Fibroblast of lung (primary cell): ENCODE data around the gene DLL1. TPM values are rescaled to one million over a fixed set of nuclear protein-coding genes. Genes with fewer than 3 reads are reported as not detected.

ENCODE experiments used
- DNase-seq, 2 donors: peaks; one replicate each; pipeline versions ENCODE4 v3.0.0 to v3.0.0-alpha.2; 2010; ENCODE audit warnings: low read depth in 2 of 2
- H2AFZ ChIP-seq: 2 replicates; pipeline ENCODE4 v1.5.1; 2012; ENCODE audit warnings: low read length, control low read depth, inconsistent platforms
- H3K27ac ChIP-seq: 2 replicates; pipeline ENCODE4 v1.5.1; 2011; ENCODE audit warnings: low read length, control low read depth; ENCODE audit not compliant: insufficient read depth
- H3K27me3 ChIP-seq: 2 replicates; pipeline ENCODE4 v1.5.1; 2011; ENCODE audit warnings: mild to moderate bottlenecking, low read length; ENCODE audit not compliant: control insufficient read depth, insufficient read depth
- H3K36me3 ChIP-seq: 2 replicates; pipeline ENCODE4 v1.5.1; 2011; ENCODE audit warnings: low read length; ENCODE audit not compliant: control insufficient read depth, insufficient read depth
- H3K4me1 ChIP-seq: 2 replicates; pipeline ENCODE4 v1.5.1; 2011; ENCODE audit warnings: low read length; ENCODE audit not compliant: control insufficient read depth, insufficient read depth; ENCODE audit errors: extremely low read depth
- H3K4me2 ChIP-seq: 2 replicates; pipeline ENCODE4 v1.5.1; 2011; ENCODE audit warnings: low read length, control low read depth; ENCODE audit not compliant: insufficient read depth; ENCODE audit errors: extremely low read depth
- H3K4me3 ChIP-seq, 4 experiments: fragments of 200-600 bp in 1 of 4; sonication (generic) in 1 of 4; replicated peaks in 1 of 4; 2 replicates each; pipeline ENCODE4 v1.5.1; 2011 to 2016; ENCODE audit warnings: low read length in 4 of 4, low read depth in 3 of 4, mild to moderate bottlenecking in 3 of 4, control low read depth in 2 of 4, inconsistent platforms in 1 of 4, mixed read lengths in 1 of 4; ENCODE audit not compliant: insufficient read depth in 1 of 4; ENCODE audit errors: control extremely low read depth in 1 of 4
- H3K79me2 ChIP-seq: 2 replicates; pipeline ENCODE4 v1.5.1; 2012; ENCODE audit warnings: mild to moderate bottlenecking, low read length, inconsistent platforms; ENCODE audit not compliant: control insufficient read depth, insufficient read depth
- H3K9ac ChIP-seq: 2 replicates; pipeline ENCODE4 v1.5.1; 2011; ENCODE audit warnings: mild to moderate bottlenecking, low read length, control low read depth; ENCODE audit not compliant: insufficient read depth
- H3K9me3 ChIP-seq: 2 replicates; pipeline ENCODE4 v1.5.1; 2012; ENCODE audit warnings: low read depth, low read length; ENCODE audit not compliant: control insufficient read depth, insufficient read depth
- H4K20me1 ChIP-seq: 2 replicates; pipeline ENCODE4 v1.5.1; 2011; ENCODE audit warnings: low read length; ENCODE audit not compliant: control insufficient read depth, insufficient read depth; ENCODE audit errors: extremely low read depth
- EZH2 ChIP-seq: IDR thresholded peaks from 2 replicates; pipeline ENCODE4 v1.5.1; 2012; ENCODE audit warnings: low read length, control low read depth, mild to moderate bottlenecking; ENCODE audit errors: missing control alignments
- polyA plus RNA-seq, 2 donors: library from polyadenylated mRNA; depleted of rRNA in 1 of 2; stranded (reverse) in 1 of 2; unstranded in 1 of 2; fragments of >200 nt; gene quantifications; 2 replicates each; pipeline ENCODE4 v1.2.1, GENCODE V29; 2011 to 2012; ENCODE audit warnings: missing spikeins in 1 of 2
- total RNA-seq: library from RNA; depleted of rRNA; stranded (reverse); fragments of >200 nt; gene quantifications from 2 replicates; pipeline ENCODE4 v1.2.1, GENCODE V29; 2014
- TF ChIP-seq, protein P1 (sequence below), 2 donors: IDR thresholded peaks in 1 of 2; conservative IDR thresholded peaks in 1 of 2; 1 replicate in 1 of 2; 2 replicates in 1 of 2; pipeline ENCODE4 v1.5.1; 2011 to 2012; ENCODE audit warnings: low read length in 2 of 2, control low read depth in 1 of 2, inconsistent platforms in 1 of 2, low read depth in 1 of 2, mild to moderate bottlenecking in 1 of 2

DLL1 gene
- total and polyA plus RNA-seq, 2 donors (not counting 1 experiment from before 2014, with no cell fraction given), result 0.69 to 12.4 TPM

GRCh38 chr6:170264086-170264485 lies 26.8 kb downstream of the DLL1 start:
- H3K36me3 ChIP-seq, result no peaks in the 10 kb centered on the region
- no peaks in the 10 kb centered on the region for H3K79me2 ChIP-seq
- no peak for TF ChIP-seq EZH2
- TF ChIP-seq, protein P1, sequence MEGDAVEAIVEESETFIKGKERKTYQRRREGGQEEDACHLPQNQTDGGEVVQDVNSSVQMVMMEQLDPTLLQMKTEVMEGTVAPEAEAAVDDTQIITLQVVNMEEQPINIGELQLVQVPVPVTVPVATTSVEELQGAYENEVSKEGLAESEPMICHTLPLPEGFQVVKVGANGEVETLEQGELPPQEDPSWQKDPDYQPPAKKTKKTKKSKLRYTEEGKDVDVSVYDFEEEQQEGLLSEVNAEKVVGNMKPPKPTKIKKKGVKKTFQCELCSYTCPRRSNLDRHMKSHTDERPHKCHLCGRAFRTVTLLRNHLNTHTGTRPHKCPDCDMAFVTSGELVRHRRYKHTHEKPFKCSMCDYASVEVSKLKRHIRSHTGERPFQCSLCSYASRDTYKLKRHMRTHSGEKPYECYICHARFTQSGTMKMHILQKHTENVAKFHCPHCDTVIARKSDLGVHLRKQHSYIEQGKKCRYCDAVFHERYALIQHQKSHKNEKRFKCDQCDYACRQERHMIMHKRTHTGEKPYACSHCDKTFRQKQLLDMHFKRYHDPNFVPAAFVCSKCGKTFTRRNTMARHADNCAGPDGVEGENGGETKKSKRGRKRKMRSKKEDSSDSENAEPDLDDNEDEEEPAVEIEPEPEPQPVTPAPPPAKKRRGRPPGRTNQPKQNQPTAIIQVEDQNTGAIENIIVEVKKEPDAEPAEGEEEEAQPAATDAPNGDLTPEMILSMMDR (conservative IDR thresholded peaks at IDR 0.05 in 1 of 2, IDR thresholded peaks at IDR 0.05 in 1 of 2; ENCODE audit: low read depth in 1 of 2, low read length in 2 of 2), result no peak
- DNase-seq, result no peak
- no peak overlapping the region for H3K4me3 ChIP-seq
- no peak overlapping the region for H3K4me2 ChIP-seq
- no peak overlapping the region for H2AFZ ChIP-seq
- H4K20me1 ChIP-seq, result no peaks in the 10 kb centered on the region
- no peaks in the 10 kb centered on the region for H3K27me3 ChIP-seq
- H3K9me3 ChIP-seq, result no peaks in the 10 kb centered on the region
- H3K9ac ChIP-seq, result no peak overlapping the region
- no peak overlapping the region for H3K27ac ChIP-seq
- no peaks in the 10 kb centered on the region for H3K4me1 ChIP-seq

GRCh38 chr6:170263410-170263809 lies 27.5 kb downstream of the DLL1 start:
- H3K4me1 ChIP-seq, result no peaks in the 10 kb centered on the region
- no peaks in the 10 kb centered on the region for H3K27me3 ChIP-seq
- no peak overlapping the region for H3K4me2 ChIP-seq
- H3K9me3 ChIP-seq, result no peaks in the 10 kb centered on the region
- no peak overlapping the region for H2AFZ ChIP-seq
- H3K9ac ChIP-seq, result no peak overlapping the region
- no peaks in the 10 kb centered on the region for H4K20me1 ChIP-seq
- H3K36me3 ChIP-seq, result no peaks in the 10 kb centered on the region
- no peak overlapping the region for H3K27ac ChIP-seq
- no peak for DNase-seq
- H3K79me2 ChIP-seq, result no peaks in the 10 kb centered on the region
- no peak overlapping the region for H3K4me3 ChIP-seq
- no peak for TF ChIP-seq EZH2

DNA sequence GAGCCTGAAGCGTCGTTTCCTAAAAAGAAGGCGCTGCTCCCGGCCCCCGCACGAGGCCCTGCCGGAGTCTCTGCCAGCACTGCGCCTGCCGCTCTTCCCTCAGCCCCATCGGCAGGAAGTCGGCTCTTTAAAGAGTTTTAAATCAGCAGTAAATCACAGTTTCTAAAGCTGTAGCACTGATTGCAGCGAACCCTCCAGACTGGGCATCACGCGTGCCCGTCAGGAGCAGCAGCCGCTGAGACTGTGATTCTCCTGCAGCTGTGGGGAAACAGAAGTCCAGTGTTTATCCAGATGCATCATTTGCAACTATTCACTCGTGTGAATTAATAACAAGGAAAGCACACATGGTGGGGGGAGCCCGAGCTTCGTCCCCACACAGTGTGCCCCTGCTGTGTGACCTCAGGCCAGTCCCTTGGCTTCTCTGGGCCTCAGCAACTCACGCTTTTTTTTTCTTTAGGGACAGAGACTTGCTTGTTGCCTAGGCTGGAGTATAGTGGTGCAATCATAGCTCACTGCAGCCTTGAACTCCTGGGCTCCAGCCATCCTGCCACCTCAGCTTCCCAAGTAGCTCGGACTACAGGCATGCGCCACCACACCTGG lies 28.3 kb downstream of the DLL1 start:
- H3K79me2 ChIP-seq, result no peaks in the 10 kb centered on the region
- H2AFZ ChIP-seq, result no peak overlapping the region
- H3K4me3 ChIP-seq, result no peak overlapping the region
- H3K9ac ChIP-seq, result no peak overlapping the region
- H3K27ac ChIP-seq, result no peak overlapping the region
- H3K36me3 ChIP-seq, result no peaks in the 10 kb centered on the region
- no peaks in the 10 kb centered on the region for H3K4me1 ChIP-seq
- TF ChIP-seq, protein P1 (conservative IDR thresholded peaks at IDR 0.05 in 1 of 2, IDR thresholded peaks at IDR 0.05 in 1 of 2; ENCODE audit: low read depth in 1 of 2, low read length in 2 of 2), result no peak
- no peak for TF ChIP-seq EZH2
- H3K4me2 ChIP-seq, result no peak overlapping the region
- H3K9me3 ChIP-seq, result no peaks in the 10 kb centered on the region
- no peaks in the 10 kb centered on the region for H4K20me1 ChIP-seq
- no peaks in the 10 kb centered on the region for H3K27me3 ChIP-seq
- DNase-seq, result no peak
